HEK293 (cell line): Measurements from ENCODE around the gene GAMT.

Source experiments
- CTCF ChIA-PET: fragments of 350-600 bp; formaldehyde crosslinking; extraction: SDS; loops from one replicate; lab custom pipeline; 2021; ENCODE audit warnings: antibody characterized with exemption; lab: Yijun Ruan, JAX
- POLR2A ChIA-PET: fragments of 300-600 bp; formaldehyde crosslinking; extraction: SDS; loops from one replicate; lab custom pipeline; 2020; ENCODE audit warnings: antibody characterized with exemption, inconsistent platforms; lab: Yijun Ruan, JAX
- H3K27ac ChIP-seq: fragments of 200-500 bp; sonication (Bioruptor generic); 2 replicates; pipeline ENCODE4 v1.5.1; 2014; ENCODE audit warnings: low read depth, low read length, control low read depth, inconsistent platforms; ENCODE audit errors: extremely low read depth
- H3K36me3 ChIP-seq, 2 experiments: fragments of 200-500 bp in 1 of 2; sonication (Bioruptor generic) in 1 of 2; 1 replicate in 1 of 2; 2 replicates in 1 of 2; pipeline ENCODE4 v1.5.1; 2014 to 2017; ENCODE audit warnings: inconsistent platforms in 2 of 2, low read length in 2 of 2; ENCODE audit not compliant: control insufficient read depth in 2 of 2, insufficient read depth in 1 of 2
- H3K4me1 ChIP-seq: fragments of 200-500 bp; sonication (Bioruptor generic); 2 replicates; pipeline ENCODE4 v1.5.1; 2014; ENCODE audit warnings: mild to moderate bottlenecking, low read length, inconsistent platforms; ENCODE audit not compliant: control insufficient read depth, insufficient read depth
- H3K4me3 ChIP-seq: 2 replicates; pipeline ENCODE4 v1.5.1; 2011; ENCODE audit warnings: low read depth, mild to moderate bottlenecking, control low read depth, low read length, moderate library complexity
- H3K9me3 ChIP-seq: fragments of 200-500 bp; sonication (Bioruptor generic); 2 replicates; pipeline ENCODE4 v1.5.1; 2014; ENCODE audit warnings: low read depth, low read length, inconsistent platforms; ENCODE audit not compliant: control insufficient read depth, insufficient read depth
- GLI4 ChIP-seq: fragments of 450-650 bp; formaldehyde crosslinking; IDR thresholded peaks from 2 replicates; pipeline ENCODE4 v1.5.1; 2016; ENCODE audit warnings: missing biosample characterization, missing genetic modification characterization
- OVOL3 ChIP-seq: fragments of 450-650 bp; formaldehyde crosslinking; IDR thresholded peaks from 2 replicates; pipeline ENCODE4 v1.5.1; 2016; ENCODE audit warnings: missing biosample characterization, missing genetic modification characterization
- PRDM1 ChIP-seq: fragments of 450-650 bp; formaldehyde crosslinking; IDR thresholded peaks from 2 replicates; pipeline ENCODE4; 2016; ENCODE audit warnings: missing biosample characterization, missing genetic modification characterization
- REPIN1 ChIP-seq: fragments of 450-650 bp; formaldehyde crosslinking; IDR thresholded peaks from 2 replicates; pipeline ENCODE4 v1.5.1; 2017; ENCODE audit warnings: missing biosample characterization, missing genetic modification characterization, low read depth
- SP2 ChIP-seq: fragments of 450-650 bp; formaldehyde crosslinking; IDR thresholded peaks from 2 replicates; pipeline ENCODE4 v1.5.1; 2016; ENCODE audit warnings: missing biosample characterization, missing genetic modification characterization
- ZBTB20 ChIP-seq: fragments of 450-650 bp; formaldehyde crosslinking; IDR thresholded peaks from 2 replicates; pipeline ENCODE4 v1.5.1; 2016; ENCODE audit warnings: missing biosample characterization, missing genetic modification characterization
- ZNF16 ChIP-seq: fragments of 450-650 bp; formaldehyde crosslinking; IDR thresholded peaks from 2 replicates; pipeline ENCODE4 v1.5.1; 2016; ENCODE audit warnings: low read depth, missing biosample characterization, missing genetic modification characterization
- ZNF169 ChIP-seq: fragments of 450-650 bp; formaldehyde crosslinking; IDR thresholded peaks from 2 replicates; pipeline ENCODE4 v1.5.1; 2016; ENCODE audit warnings: missing biosample characterization, missing genetic modification characterization
- ZNF248 ChIP-seq: fragments of 450-650 bp; formaldehyde crosslinking; IDR thresholded peaks from 2 replicates; pipeline ENCODE4 v1.5.1; 2017; ENCODE audit warnings: missing biosample characterization, missing genetic modification characterization
- ZNF350 ChIP-seq: fragments of 450-650 bp; formaldehyde crosslinking; IDR thresholded peaks from 2 replicates; pipeline ENCODE4 v1.5.0; 2017; ENCODE audit warnings: missing biosample characterization, mild to moderate bottlenecking, missing genetic modification characterization
- ZNF391 ChIP-seq: fragments of 450-650 bp; formaldehyde crosslinking; IDR thresholded peaks from 2 replicates; pipeline ENCODE4 v1.5.1; 2016; ENCODE audit warnings: low read depth, missing biosample characterization, missing genetic modification characterization, borderline replicate concordance
- ZNF394 ChIP-seq: fragments of 450-650 bp; formaldehyde crosslinking; IDR thresholded peaks from 2 replicates; pipeline ENCODE4 v1.5.1; 2016; ENCODE audit warnings: missing biosample characterization, missing genetic modification characterization, mild to moderate bottlenecking, moderate library complexity, borderline replicate concordance
- ZNF621 ChIP-seq: fragments of 450-650 bp; formaldehyde crosslinking; IDR thresholded peaks from 2 replicates; pipeline ENCODE4 v1.5.1; 2017; ENCODE audit warnings: missing biosample characterization, missing genetic modification characterization
- ZNF658 ChIP-seq: fragments of 450-650 bp; formaldehyde crosslinking; IDR thresholded peaks from 2 replicates; pipeline ENCODE4; 2016; ENCODE audit warnings: missing biosample characterization, missing genetic modification characterization
- TF ChIP-seq, protein P1 (sequence below): fragments of 450-650 bp; formaldehyde crosslinking; IDR thresholded peaks from 2 replicates; pipeline ENCODE4 v1.5.1; 2016; ENCODE audit warnings: missing biosample characterization, missing genetic modification characterization
- TF ChIP-seq, protein P2 (sequence below): fragments of 450-650 bp; formaldehyde crosslinking; IDR thresholded peaks from 2 replicates; pipeline ENCODE4 v1.5.1; 2016; ENCODE audit warnings: missing biosample characterization, missing genetic modification characterization

GAMT gene

DNA sequence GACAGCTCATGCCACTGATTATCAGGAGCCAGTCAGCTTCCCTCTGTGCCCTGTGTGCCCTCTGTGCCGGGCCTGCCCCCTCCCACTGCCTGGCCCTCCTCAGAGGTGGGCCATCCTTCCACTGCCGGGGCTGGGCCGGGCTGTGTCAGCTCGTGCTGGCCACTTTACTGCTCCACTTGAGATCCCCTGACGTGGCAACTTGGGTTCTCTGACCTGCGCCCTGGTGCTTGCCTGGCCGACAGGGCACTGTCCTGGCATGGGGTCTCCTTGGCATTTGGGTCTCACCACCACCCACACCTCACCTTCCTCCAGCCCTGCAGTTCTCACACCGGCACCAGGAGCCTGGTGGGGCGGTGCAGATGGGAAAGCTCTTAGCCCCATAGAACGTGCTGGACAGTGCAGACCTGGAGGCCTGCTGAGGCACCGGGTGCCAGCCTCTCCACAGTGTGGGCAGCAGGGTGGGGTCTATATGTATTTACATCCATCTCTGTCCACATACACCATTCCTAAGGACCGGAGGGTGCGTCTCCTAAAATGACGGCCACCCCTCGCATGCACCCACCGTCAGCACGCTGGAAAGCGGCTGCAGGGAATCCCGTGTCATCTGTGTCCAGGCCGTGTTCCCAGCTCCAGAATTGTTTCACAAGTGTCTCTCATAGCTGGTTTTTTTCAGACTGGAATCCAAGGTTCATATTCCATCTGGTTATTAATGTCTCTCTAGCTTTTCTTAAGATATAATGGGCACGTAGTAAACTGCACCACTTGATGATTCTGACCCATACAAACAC, 17.8 kb upstream of the GAMT start:
- Histone ChIP-seq H3K4me3 (no peak overlapping the region), H3K27ac (no peak overlapping the region), H3K36me3 (peaks cover 9 to 82% of the 10 kb centered on the region in 2 experiments), H3K9me3 (no peaks in the 10 kb centered on the region), H3K4me1 (peaks cover 22% of the 10 kb centered on the region)
- TF ChIP-seq OVOL3 = no peak
- TF ChIP-seq, protein P1, sequence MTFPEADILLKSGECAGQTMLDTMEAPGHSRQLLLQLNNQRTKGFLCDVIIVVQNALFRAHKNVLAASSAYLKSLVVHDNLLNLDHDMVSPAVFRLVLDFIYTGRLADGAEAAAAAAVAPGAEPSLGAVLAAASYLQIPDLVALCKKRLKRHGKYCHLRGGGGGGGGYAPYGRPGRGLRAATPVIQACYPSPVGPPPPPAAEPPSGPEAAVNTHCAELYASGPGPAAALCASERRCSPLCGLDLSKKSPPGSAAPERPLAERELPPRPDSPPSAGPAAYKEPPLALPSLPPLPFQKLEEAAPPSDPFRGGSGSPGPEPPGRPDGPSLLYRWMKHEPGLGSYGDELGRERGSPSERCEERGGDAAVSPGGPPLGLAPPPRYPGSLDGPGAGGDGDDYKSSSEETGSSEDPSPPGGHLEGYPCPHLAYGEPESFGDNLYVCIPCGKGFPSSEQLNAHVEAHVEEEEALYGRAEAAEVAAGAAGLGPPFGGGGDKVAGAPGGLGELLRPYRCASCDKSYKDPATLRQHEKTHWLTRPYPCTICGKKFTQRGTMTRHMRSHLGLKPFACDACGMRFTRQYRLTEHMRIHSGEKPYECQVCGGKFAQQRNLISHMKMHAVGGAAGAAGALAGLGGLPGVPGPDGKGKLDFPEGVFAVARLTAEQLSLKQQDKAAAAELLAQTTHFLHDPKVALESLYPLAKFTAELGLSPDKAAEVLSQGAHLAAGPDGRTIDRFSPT (tag by site-specific recombination) = peak; percentile 60
- ChIA-PET CTCF (no interaction called here), POLR2A (interaction anchor here (1.1 to 1.2 kb wide), 2 partner anchors 9 to 150 kb away, joined by 3 read pairs; partner anchors contain the start of gene CIRBP)

DNA sequence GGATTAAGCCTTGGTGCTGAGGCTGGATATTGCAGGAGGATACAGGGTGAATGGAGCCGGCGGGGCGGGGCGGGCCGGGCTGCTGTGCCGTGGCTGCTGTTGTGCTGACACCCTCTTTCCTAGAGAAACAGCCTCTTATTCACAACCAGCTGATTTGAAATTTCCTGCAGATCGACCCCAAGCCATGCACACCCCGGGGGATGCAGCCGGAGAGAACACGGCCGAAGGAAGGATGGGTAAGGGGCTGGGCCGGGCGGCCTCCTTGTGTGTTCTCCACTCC, 17.1 kb upstream of the GAMT start:
- Histone ChIP-seq H3K9me3 (no peaks in the 10 kb centered on the region), H3K4me1 (peaks cover 22% of the 10 kb centered on the region), H3K27ac (peak overlapping the region; percentile 41; the same call in 1 of the 2 replicates), H3K4me3 (no peak overlapping the region), H3K36me3 (peaks cover 13 to 80% of the 10 kb centered on the region in 2 experiments)
- CTCF ChIA-PET = no interaction called here
- POLR2A ChIA-PET = interaction anchor here (1.1 to 1.2 kb wide), 2 partner anchors 9 to 150 kb away, joined by 3 read pairs; partner anchors contain the start of gene CIRBP
- TF ChIP-seq ZNF350 (tag by site-specific recombination) (no peak), ZNF658 (tag by site-specific recombination) (no peak), ZNF169 (tag by site-specific recombination) (no peak), ZNF16 (tag by site-specific recombination) (no peak), ZBTB20 (no peak), GLI4 (no peak), ZNF394 (tag by site-specific recombination) (no peak), REPIN1 (no peak), ZNF248 (tag by site-specific recombination) (no peak), ZNF391 (tag by site-specific recombination) (no peak), SP2 (tag by site-specific recombination) (no peak)

DNA sequence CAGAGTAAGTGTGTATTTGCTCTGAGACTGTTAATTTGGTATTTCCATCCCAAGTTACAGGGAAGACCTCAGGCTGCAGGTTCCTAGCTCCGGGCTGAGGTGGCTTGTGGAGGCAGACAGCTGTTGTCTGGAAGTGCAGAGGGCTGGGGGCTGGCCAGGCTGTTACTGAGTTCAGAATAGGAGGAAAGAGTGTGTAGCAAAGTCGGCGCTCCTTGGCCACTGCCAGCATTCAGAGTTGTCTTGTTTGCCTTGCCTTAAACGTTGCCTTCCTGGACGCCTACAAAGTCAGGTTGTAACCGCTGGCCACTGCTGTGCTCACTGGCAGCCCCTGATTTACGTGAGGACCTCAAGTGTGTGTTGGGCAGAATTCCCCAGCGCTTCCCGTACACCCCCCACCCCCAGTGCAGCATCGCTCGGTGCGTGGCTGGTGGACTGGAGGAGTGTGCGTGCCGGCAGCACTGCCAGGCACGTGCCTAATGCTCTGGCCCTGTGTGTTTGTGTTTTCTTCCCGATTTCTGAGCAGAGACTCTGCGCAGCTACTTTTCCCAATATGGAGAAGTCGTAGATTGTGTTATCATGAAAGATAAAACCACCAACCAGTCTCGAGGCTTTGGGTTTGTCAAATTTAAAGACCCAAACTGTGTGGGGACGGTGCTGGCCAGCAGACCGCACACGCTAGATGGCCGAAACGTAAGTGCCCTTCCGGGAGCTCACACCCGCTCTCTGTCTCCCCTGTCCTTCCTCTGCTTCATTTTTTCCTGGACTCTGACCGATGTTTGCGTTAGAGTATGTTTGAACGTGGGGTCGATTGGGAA, 16.5 kb upstream of the GAMT start:
- ChIA-PET CTCF (no interaction called here), POLR2A (interaction anchor here (0.9 kb wide), 1 partner anchor 8 kb away, joined by 4 read pairs; no protein-coding TSS in a partner anchor)
- peaks cover 22% of the 10 kb centered on the region for H3K4me1 ChIP-seq
- H3K27ac ChIP-seq = peak overlapping the region; percentile 41; the same call in 1 of the 2 replicates
- no peak overlapping the region for H3K4me3 ChIP-seq
- peaks cover 13 to 80% of the 10 kb centered on the region in 2 experiments for H3K36me3 ChIP-seq
- TF ChIP-seq PRDM1 (tag by site-specific recombination) (no peak), ZNF621 (tag by site-specific recombination) (no peak)
- TF ChIP-seq, protein P2, sequence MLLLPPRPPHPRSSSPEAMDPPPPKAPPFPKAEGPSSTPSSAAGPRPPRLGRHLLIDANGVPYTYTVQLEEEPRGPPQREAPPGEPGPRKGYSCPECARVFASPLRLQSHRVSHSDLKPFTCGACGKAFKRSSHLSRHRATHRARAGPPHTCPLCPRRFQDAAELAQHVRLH = no peak
- H3K9me3 ChIP-seq = no peaks in the 10 kb centered on the region
